Keratinocyte (primary cell): ENCODE results near the gene NCOA6. TPM values are rescaled to one million over a fixed set of nuclear protein-coding genes. Genes with fewer than 3 reads are reported as not detected.

Source experiments
- DNase-seq: peaks from one replicate; pipeline ENCODE4 v3.0.0-alpha.2; 2011; ENCODE audit warnings: low read depth, missing footprints, low spot score
- FAIRE-seq: peaks from 2 replicates; lab custom pipeline; 2011; peaks lifted over from hg19 to GRCh38; lab: Jason Lieb, UNC
- H2AFZ ChIP-seq: 2 replicates; pipeline ENCODE4 v1.6.0; 2012; ENCODE audit warnings: low read length, control low read depth, inconsistent platforms; ENCODE audit not compliant: control insufficient read depth
- H3K27ac ChIP-seq: 2 replicates; pipeline ENCODE4 v1.5.1; 2011; ENCODE audit warnings: low read length; ENCODE audit not compliant: control insufficient read depth, insufficient read depth
- H3K27me3 ChIP-seq: 3 replicates; pipeline ENCODE4 v1.6.0; 2011; ENCODE audit warnings: low read length; ENCODE audit not compliant: control insufficient read depth, insufficient read depth; ENCODE audit errors: extremely low read depth
- H3K36me3 ChIP-seq, 2 experiments: 2 replicates in 1 of 2; 3 replicates in 1 of 2; pipeline ENCODE4 v1.5.1; 2011; ENCODE audit warnings: low read length in 2 of 2, mild to moderate bottlenecking in 1 of 2; ENCODE audit not compliant: control insufficient read depth in 2 of 2, insufficient read depth in 2 of 2; ENCODE audit errors: extremely low read depth in 1 of 2
- H3K4me1 ChIP-seq: 3 replicates; pipeline ENCODE4 v1.5.1; 2011; ENCODE audit warnings: low read length; ENCODE audit not compliant: control insufficient read depth, insufficient read depth; ENCODE audit errors: extremely low read depth
- H3K4me2 ChIP-seq: 3 replicates; pipeline ENCODE4 v1.6.0; 2011; ENCODE audit warnings: low read depth, low read length; ENCODE audit not compliant: control insufficient read depth, insufficient read depth; ENCODE audit errors: extremely low read depth
- H3K4me3 ChIP-seq, 3 experiments: fragments of 200-600 bp in 1 of 3; sonication (generic) in 1 of 3; 2 replicates in 2 of 3; 3 replicates in 1 of 3; pipeline ENCODE4 v1.5.1; 2011 to 2016; ENCODE audit warnings: low read length in 3 of 3, mild to moderate bottlenecking in 3 of 3, control low read depth in 2 of 3, inconsistent platforms in 1 of 3, low read depth in 1 of 3, mixed read lengths in 1 of 3, mixed run types in 1 of 3, moderate library complexity in 1 of 3; ENCODE audit not compliant: control insufficient read depth in 2 of 3, insufficient read depth in 2 of 3; ENCODE audit errors: extremely low read depth in 1 of 3
- H3K79me2 ChIP-seq: 2 replicates; pipeline ENCODE4 v1.6.0; 2012; ENCODE audit warnings: low read length; ENCODE audit not compliant: control insufficient read depth, insufficient read depth
- H3K9ac ChIP-seq: 3 replicates; pipeline ENCODE4 v1.6.0; 2011; ENCODE audit warnings: low read length; ENCODE audit not compliant: control insufficient read depth, insufficient read depth; ENCODE audit errors: extremely low read depth
- H3K9me1 ChIP-seq: 3 replicates; pipeline ENCODE4 v1.6.0; 2011; ENCODE audit warnings: low read length; ENCODE audit not compliant: control insufficient read depth, insufficient read depth; ENCODE audit errors: extremely low read depth
- H3K9me3 ChIP-seq: 2 replicates; pipeline ENCODE4 v1.5.1; 2012; ENCODE audit warnings: low read depth, low read length; ENCODE audit not compliant: control insufficient read depth
- H4K20me1 ChIP-seq: 3 replicates; pipeline ENCODE4 v1.6.0; 2011; ENCODE audit warnings: low read length; ENCODE audit not compliant: control insufficient read depth, insufficient read depth; ENCODE audit errors: extremely low read depth
- EZH2 ChIP-seq: IDR thresholded peaks from one replicate; pipeline ENCODE4 v1.6.1; 2012; ENCODE audit warnings: inconsistent platforms, mild to moderate bottlenecking, low read length, moderate library complexity
- dilution Hi-C: fragments of 300-500 bp; cut with MboI; formaldehyde crosslinking; loops from one replicate; pipeline ENCODE4 v1.7.0; 2020; ENCODE audit warnings: low sequenced_read_pairs; ENCODE audit not compliant: extremely low pct_ligation_motif_present
- polyA plus RNA-seq, 5 experiments: library from polyadenylated mRNA; depleted of rRNA in 3 of 5; stranded (reverse) in 3 of 5; stranded (forward) in 1 of 5; unstranded in 1 of 5; fragments of >200 nt; gene quantifications; 1 replicate in 1 of 5; 2 replicates in 3 of 5; 3 replicates in 1 of 5; pipeline versions ENCODE4 v1.2.1 to v1.2.3, GENCODE V29; 2011 to 2012; ENCODE audit warnings: missing spikeins in 2 of 5, low read depth in 1 of 5, low replicate concordance in 1 of 5
- TF ChIP-seq, protein P1 (sequence below), 3 experiments: IDR thresholded peaks in 1 of 3; conservative IDR thresholded peaks in 1 of 3; optimal IDR thresholded peaks in 1 of 3; 2 replicates in 2 of 3; 3 replicates in 1 of 3; pipeline versions ENCODE3 to v1.5.1; 2011; ENCODE audit warnings: low read length in 3 of 3, mild to moderate bottlenecking in 3 of 3, moderate library complexity in 2 of 3, control low read depth in 1 of 3, inconsistent platforms in 1 of 3; ENCODE audit not compliant: insufficient read depth in 2 of 3; ENCODE audit errors: extremely low read depth in 1 of 3

Gene NCOA6
- polyA plus RNA-seq, 1 donor (not counting 4 experiments of a cell fraction or from before 2014, with no cell fraction given) = 13.3 TPM

DNA sequence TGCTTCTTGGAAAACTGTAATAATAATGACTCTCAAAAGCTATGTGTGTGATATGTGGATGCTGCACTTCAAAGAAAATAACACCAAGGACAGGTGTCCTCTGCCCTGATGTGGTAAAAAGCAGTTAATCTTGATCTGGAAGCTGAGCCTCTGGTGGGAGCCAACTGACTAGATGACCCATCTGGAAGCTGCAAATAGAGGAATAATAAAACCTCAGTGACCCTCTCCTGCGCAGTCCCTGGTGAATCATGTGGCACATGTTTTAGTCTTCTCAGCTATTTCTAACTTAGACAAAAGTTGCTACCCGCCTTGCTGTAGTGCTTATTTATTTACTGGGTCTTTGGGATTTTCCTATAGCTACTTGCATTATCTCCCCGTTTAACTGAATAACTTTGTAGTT is 74.0 kb downstream of the NCOA6 start:
- FAIRE-seq = no peak
- H3K4me3 ChIP-seq = no peak overlapping the region
- dilution Hi-C loops = no loop called here
- no peak for DNase-seq
- peaks cover 3% of the 10 kb centered on the region for H3K9me1 ChIP-seq
- H3K9me3 ChIP-seq = no peaks in the 10 kb centered on the region
- H4K20me1 ChIP-seq = peaks cover 4% of the 10 kb centered on the region
- no peak overlapping the region for H3K9ac ChIP-seq
- no peak overlapping the region for H2AFZ ChIP-seq
- H3K27me3 ChIP-seq = no peaks in the 10 kb centered on the region
- H3K36me3 ChIP-seq = peaks cover 20 to 24% of the 10 kb centered on the region in 2 experiments
- no peak overlapping the region for H3K27ac ChIP-seq
- no peaks in the 10 kb centered on the region for H3K79me2 ChIP-seq
- H3K4me2 ChIP-seq = no peak overlapping the region
- TF ChIP-seq, protein P1, sequence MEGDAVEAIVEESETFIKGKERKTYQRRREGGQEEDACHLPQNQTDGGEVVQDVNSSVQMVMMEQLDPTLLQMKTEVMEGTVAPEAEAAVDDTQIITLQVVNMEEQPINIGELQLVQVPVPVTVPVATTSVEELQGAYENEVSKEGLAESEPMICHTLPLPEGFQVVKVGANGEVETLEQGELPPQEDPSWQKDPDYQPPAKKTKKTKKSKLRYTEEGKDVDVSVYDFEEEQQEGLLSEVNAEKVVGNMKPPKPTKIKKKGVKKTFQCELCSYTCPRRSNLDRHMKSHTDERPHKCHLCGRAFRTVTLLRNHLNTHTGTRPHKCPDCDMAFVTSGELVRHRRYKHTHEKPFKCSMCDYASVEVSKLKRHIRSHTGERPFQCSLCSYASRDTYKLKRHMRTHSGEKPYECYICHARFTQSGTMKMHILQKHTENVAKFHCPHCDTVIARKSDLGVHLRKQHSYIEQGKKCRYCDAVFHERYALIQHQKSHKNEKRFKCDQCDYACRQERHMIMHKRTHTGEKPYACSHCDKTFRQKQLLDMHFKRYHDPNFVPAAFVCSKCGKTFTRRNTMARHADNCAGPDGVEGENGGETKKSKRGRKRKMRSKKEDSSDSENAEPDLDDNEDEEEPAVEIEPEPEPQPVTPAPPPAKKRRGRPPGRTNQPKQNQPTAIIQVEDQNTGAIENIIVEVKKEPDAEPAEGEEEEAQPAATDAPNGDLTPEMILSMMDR (optimal IDR thresholded peaks at IDR 0.05 in 1 of 3, IDR thresholded peaks at IDR 0.05 in 1 of 3, conservative IDR thresholded peaks at IDR 0.05 in 1 of 3; ENCODE audit: extremely low read depth in 1 of 3, insufficient read depth in 2 of 3, low read length in 3 of 3) = no peak
- TF ChIP-seq EZH2 = no peak
- H3K4me1 ChIP-seq = peaks cover 14% of the 10 kb centered on the region

DNA sequence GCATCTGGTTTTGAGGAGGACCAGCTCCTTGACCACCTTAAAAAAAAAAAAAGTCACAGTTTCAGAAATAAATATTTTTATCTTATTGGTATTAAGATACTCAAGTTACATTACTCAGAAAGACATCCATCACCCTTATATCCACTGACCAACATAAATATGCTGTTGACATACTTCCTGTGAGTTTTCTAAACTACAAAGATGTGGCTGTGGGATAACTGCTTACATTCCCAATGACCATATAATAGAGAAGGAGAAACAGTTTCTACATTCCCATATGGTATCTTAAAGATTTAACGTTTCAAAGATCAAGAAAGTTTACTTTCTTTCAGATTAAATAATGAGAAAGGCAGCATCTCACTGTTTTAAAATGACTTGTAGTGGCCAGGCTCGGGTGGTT is 75.0 kb downstream of the NCOA6 start:
- TF ChIP-seq, protein P1 (optimal IDR thresholded peaks at IDR 0.05 in 1 of 3, IDR thresholded peaks at IDR 0.05 in 1 of 3, conservative IDR thresholded peaks at IDR 0.05 in 1 of 3; ENCODE audit: extremely low read depth in 1 of 3, insufficient read depth in 2 of 3, low read length in 3 of 3) = no peak
- TF ChIP-seq EZH2 = no peak
- Histone ChIP-seq H3K9me3 (no peaks in the 10 kb centered on the region), H3K27me3 (no peaks in the 10 kb centered on the region), H3K79me2 (no peaks in the 10 kb centered on the region), H3K9ac (no peak overlapping the region), H3K4me1 (peaks cover 14% of the 10 kb centered on the region), H3K4me2 (no peak overlapping the region), H2AFZ (no peak overlapping the region), H3K36me3 (peaks cover 24% of the 10 kb centered on the region in 2 experiments), H3K27ac (no peak overlapping the region), H3K4me3 (no peak overlapping the region), H4K20me1 (peaks cover 4% of the 10 kb centered on the region), H3K9me1 (peaks cover 3% of the 10 kb centered on the region)
- no peak for DNase-seq
- dilution Hi-C loops = no loop called here
- no peak for FAIRE-seq
